ENCODE results near the gene VTCN1.

VTCN1 gene

GRCh38 chr1:117169871-117170596, 40.7 kb downstream of the VTCN1 start:
- DNase-seq (ENCODE audit: extremely low read depth, insufficient read length), result no peak
- Histone ChIP-seq H3K27me3 (replicated peaks; ENCODE audit: control insufficient read depth, insufficient read depth, low read length) (no peaks in the 10 kb centered on the region; the same call in 1 of the 2 replicates), H3K36me3 (ENCODE audit: control insufficient read depth, insufficient read depth, low read length) (no peaks in the 10 kb centered on the region), H3K4me3 (replicated peaks; ENCODE audit: low read depth, low read length) (no peak overlapping the region)
- TF ChIP-seq CTCF (IDR thresholded peaks at IDR 0.05; ENCODE audit: insufficient read depth, low read length, poor library complexity, severe bottlenecking), result no peak

- Histone ChIP-seq H3K4me3 (replicated peaks; ENCODE audit: low read depth, low read length) (no peak overlapping the region), H3K36me3 (ENCODE audit: control insufficient read depth, insufficient read depth, low read length) (no peaks in the 10 kb centered on the region), H3K27me3 (replicated peaks; ENCODE audit: control insufficient read depth, insufficient read depth, low read length) (no peaks in the 10 kb centered on the region; the same call in 1 of the 2 replicates)
- DNase-seq (ENCODE audit: extremely low read depth, insufficient read length), result no peak
- no peak for TF ChIP-seq CTCF (IDR thresholded peaks at IDR 0.05; ENCODE audit: insufficient read depth, low read length, poor library complexity, severe bottlenecking)
Measured at GRCh38 chr1:117167402-117167801, 43.3 kb downstream of the VTCN1 start.

- Histone ChIP-seq H3K36me3 (ENCODE audit: control insufficient read depth, insufficient read depth, low read length) (no peaks in the 10 kb centered on the region), H3K4me3 (replicated peaks; ENCODE audit: low read depth, low read length) (no peak overlapping the region), H3K27me3 (replicated peaks; ENCODE audit: control insufficient read depth, insufficient read depth, low read length) (no peaks in the 10 kb centered on the region; the same call in 1 of the 2 replicates)
- no peak for TF ChIP-seq CTCF (IDR thresholded peaks at IDR 0.05; ENCODE audit: insufficient read depth, low read length, poor library complexity, severe bottlenecking)
- DNase-seq (ENCODE audit: extremely low read depth, insufficient read length), result no peak
Measured at GRCh38 chr1:117166076-117166475, 44.7 kb downstream of the VTCN1 start.

GRCh38 chr1:117164209-117164608, 46.5 kb downstream of the VTCN1 start:
- H3K27me3 ChIP-seq (replicated peaks; ENCODE audit: control insufficient read depth, insufficient read depth, low read length), result no peaks in the 10 kb centered on the region; the same call in 1 of the 2 replicates
- no peak overlapping the region for H3K4me3 ChIP-seq (replicated peaks; ENCODE audit: low read depth, low read length)
- H3K36me3 ChIP-seq (ENCODE audit: control insufficient read depth, insufficient read depth, low read length), result no peaks in the 10 kb centered on the region
- TF ChIP-seq CTCF (IDR thresholded peaks at IDR 0.05; ENCODE audit: insufficient read depth, low read length, poor library complexity, severe bottlenecking), result no peak
- DNase-seq (ENCODE audit: extremely low read depth, insufficient read length), result no peak

- no peak for TF ChIP-seq CTCF (IDR thresholded peaks at IDR 0.05; ENCODE audit: insufficient read depth, low read length, poor library complexity, severe bottlenecking)
- DNase-seq (ENCODE audit: extremely low read depth, insufficient read length), result no peak
- Histone ChIP-seq H3K4me3 (replicated peaks; ENCODE audit: low read depth, low read length) (no peak overlapping the region), H3K27me3 (replicated peaks; ENCODE audit: control insufficient read depth, insufficient read depth, low read length) (no peaks in the 10 kb centered on the region; the same call in 1 of the 2 replicates), H3K36me3 (ENCODE audit: control insufficient read depth, insufficient read depth, low read length) (no peaks in the 10 kb centered on the region)
Measured at GRCh38 chr1:117162816-117163215, 47.9 kb downstream of the VTCN1 start.
